T-helper 2 cell (primary cell): ENCODE data around the gene SH2B3.

Source experiments
- DNase-seq, 5 experiments: peaks; one replicate each; pipeline versions ENCODE4 v3.0.0 to v3.0.0-alpha.2; 2012 to 2022

The SH2B3 gene

DNA sequence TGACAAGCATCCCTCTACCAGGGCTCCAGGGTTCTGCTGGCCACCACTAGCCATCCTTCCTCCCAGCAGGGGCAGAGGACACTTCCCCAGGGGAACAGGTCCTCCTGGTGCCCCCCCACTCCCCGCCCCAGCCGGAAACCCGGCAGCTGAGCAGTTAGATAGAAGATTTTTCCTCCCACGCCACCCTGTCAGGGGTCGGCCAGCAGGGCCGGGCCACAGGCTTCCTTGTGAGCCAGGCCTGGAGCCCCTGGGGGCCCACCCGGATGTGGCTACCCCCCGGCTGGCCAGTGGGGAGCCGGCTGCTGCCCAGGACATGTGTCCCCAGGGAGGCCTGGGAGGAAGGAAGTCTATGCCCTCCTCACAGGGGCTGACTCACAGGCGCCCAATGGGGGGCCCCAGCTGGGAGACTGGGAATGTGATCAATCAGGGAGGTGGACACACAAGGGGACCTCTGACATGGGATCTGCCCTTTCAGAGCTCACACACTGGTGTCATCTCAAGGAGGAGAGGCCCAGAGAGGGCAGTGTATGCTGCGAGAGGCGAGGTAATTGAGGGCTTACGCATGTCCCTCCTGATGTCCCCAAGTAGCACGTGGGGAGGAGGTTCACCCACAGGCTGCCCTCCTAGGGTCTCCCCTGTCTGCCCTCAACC, 4.2 kb downstream of the SH2B3 start:
- DNase-seq, result peak in 1 of 5 experiments; percentile 25

DNA sequence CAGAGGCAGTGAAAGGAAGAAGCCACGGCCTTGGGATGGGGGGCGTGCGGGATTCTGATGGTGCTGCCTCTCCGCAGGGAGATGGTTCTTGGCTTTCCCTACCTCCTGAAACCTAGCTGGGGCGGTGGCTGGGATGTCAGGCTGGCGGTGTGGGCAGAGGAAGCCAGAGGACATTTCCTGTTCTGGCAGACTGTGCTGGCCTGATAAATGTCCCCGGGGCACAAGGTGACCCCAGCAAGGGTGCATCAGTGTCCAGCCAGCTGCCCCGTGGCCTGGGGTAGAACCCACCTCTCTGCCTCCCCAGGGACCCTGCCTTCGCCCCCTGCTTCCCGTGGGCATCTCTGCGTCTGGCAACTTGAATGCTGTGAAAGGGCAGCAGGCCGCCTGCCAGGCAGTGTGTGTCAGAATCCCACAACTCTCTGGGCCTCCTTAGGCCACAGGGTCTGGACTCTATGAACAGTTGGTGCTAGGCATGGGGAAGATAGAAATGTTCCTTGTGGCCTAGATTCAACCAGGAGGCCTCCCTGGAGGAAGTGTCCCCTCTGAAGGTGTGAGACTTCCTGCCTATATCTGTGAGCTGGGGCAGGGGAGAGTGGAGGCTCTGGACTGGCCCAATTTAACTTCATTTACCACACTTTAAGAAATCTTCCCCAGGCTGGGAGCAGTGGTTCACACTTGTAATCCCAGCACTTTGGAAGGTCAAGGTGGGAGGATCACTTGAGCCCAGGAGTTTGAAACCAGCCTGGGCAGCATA, 4.9 kb downstream of the SH2B3 start:
- DNase-seq, result no peak

DNA sequence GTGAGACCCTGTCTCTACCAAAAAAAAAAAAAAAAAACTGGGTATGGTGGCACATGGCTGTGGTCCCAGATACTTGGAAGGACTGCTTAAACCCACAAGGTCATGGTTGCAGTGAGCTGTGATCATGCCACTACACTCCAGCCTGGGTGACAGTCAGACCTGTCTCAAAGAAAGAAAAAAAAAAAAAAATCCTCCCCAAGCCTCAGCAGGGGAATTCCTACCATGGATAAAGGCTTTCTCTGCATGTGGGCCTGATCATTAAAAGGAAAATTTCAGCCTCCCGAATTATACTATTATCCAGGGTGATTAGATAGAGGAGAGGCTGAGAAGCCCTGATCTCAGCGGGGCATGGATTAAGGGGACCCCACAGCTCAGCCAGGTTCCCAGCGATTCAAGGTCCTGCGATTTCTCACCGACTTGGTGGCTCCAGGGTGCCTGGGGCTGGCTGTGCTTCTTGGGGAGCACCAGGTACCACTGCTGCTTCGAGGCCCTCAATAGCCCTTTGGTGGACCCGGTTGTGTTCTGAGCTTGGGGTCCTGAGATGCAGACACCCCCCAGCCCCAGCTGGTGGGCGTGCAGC, 5.6 kb downstream of the SH2B3 start:
- peak in 1 of 5 experiments; percentile 53 for DNase-seq

DNA sequence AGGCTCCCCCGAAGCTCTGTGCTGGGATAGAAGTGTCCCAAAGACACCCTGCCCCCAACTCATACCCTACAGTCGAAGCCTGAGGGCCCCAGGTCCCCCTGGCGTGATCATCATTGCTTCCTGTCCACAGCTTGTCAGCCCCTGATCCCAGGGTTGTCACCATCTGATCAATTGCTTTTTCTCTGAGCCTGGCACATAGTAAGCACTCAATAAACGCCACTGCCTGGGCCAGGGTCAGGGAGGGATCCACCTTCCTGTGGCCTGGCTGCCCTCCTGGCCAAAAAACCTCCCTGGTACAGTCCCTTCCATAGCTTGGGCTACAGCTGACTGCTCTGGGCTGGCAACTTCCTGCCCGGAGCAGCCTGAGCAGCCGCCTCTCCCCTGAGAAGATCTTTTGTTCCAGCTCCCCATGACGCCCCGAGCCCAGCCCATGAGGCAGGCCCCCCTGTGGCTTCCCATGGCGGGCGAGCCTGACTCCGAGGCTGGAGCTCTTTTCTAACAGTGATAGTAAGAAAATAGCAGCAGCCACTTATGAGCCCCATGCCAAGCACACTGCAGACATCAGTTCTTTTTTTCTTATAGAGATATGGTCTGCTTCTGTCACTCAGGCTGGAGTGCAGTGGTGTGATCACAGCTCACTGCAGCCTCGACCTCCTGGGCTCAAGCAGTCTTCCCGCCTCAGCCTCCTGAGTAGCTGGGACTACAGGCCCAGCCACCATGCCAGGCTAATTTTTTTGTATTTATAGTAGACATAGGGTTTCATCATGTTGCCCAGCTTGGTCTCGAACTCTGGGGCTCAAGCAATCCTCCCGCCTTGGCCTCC, 6.5 kb downstream of the SH2B3 start:
- DNase-seq, result no peak

DNA sequence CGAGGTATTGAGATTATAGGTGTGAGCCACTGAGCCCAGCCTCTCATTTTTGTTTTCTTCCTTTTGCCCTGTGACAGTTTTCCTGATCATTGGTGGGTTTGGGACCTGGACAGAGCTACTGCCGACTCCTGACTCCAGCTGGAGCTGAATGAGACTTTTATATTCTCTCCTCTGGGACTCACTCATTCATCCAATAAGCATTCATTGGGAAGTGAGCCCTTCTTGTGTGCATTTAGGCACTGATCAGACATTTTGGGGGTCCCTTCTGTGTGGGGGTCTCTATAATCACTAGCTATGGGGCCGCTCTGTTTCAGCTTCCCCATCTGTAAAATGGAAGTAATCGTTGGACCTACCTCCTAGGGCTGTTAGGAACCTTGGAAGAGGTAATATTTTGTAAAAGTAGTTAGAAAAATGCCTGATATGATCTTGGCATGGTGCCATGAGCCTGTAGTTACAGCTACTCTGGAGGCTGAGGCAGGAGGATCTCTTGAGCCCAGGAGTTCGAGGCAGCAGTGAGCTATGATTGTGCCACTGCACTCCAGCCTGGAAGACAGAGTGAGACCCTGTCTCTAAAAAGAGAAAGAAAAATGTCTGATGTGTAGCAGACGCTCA, 7.2 kb downstream of the SH2B3 start:
- DNase-seq, result no peak

DNA sequence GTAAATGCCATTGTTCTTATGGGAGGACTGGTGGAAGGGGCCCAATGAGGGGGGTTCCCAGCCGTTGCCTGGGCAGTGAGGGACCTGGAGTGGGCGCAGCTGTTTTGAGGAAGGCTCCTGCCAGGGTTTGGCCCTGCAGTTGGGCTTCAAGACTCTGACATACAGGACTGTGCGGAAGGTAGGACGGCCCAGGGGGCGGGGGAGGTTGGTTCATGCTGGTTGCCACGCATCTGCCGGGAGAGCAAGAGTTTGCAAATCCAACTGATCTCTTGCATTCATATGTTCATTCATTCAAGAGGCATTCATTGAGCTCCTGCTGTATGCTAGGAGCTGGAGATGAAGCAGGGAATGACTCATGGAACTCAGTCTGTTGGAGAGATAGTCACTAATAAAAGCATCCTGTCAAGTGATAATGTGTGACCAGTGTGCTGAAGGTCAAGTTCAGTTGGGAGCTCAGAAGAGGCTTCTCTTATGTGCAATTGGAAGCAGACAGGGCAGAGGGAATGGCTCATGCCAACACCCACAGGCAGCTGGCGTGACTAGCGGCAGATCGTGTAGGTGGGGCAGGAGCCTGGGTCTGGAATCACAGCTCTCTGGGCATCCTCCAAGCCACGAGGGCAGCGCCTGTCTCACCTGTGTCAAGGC, 7.8 kb downstream of the SH2B3 start:
- DNase-seq, result no peak

DNA sequence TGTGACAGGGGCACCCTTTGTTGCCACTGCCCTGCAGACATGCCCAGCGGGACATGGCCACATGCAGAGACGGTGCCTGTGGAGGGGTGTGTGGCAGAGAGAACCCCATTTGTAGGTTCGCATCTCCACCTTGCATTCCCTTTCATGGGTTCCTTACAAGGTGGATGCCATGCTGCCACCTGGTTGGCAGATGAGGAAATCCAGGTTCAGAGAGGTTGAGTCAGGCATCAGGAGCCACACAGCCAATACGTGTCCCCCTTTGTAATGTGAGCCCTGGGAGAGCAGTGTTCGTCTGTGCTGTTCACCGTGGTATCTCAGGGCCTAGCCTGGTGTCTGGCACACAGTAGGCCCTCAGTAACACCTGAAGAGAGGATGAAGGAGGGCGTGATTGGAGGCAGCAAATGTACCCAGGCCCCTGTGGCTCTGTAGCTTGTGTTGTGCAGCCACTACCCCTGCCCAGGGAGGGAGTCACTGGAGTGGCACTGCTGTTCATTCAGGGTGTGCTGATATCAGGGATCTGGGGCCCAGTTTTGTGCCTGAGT, 9.1 kb downstream of the SH2B3 start:
- DNase-seq, result no peak

DNA sequence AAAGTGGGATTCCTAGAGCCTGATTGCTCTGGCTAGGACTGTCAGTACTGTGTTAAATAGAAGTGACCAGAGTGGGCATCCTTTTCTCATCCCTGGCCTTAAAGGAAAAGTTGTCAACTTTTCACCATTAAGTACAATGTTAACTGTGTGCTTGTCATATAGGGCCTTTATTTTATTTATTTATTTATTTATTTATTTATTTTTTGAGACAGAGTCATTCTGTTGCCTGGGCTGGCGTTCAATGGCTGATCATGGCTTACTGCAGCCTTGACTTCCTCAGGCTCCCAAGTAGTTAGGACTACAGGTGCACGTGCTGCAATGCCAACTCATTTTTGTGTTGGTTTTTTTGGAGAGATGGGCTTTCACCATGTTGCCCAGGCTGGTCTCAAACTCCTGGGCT, 11.6 kb downstream of the SH2B3 start:
- no peak for DNase-seq

DNA sequence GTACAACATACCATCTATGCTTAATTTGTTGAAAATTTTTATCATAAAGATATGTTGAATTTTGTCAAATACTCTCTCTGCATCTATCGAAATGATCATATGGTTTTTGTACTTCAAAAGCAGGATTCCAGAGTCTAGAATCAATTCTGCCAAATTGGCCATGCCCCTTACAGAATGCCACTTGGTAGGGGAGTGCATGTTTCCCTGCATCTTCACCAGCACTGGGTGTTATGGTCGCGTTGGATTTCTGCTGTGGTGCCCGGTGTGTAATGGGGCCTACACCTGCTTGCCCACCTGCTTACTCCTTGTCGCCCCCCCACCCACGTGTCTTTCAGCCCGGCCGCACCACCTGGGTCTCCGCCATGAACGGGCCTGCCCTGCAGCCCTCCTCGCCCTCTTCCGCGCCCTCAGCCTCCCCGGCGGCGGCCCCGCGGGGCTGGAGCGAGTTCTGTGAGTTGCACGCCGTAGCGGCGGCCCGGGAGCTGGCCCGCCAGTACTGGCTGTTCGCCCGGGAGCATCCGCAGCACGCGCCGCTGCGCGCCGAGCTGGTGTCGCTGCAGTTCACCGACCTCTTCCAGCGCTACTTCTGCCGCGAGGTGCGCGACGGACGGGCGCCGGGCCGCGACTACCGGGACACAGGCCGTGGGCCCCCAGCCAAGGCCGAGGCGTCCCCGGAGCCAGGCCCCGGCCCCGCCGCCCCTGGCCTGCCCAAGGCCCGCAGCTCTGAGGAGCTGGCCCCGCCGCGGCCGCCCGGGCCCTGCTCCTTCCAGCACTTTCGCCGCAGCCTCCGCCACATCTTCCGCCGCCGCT, 12.3 kb downstream of the SH2B3 start:
- DNase-seq, result no peak

DNA sequence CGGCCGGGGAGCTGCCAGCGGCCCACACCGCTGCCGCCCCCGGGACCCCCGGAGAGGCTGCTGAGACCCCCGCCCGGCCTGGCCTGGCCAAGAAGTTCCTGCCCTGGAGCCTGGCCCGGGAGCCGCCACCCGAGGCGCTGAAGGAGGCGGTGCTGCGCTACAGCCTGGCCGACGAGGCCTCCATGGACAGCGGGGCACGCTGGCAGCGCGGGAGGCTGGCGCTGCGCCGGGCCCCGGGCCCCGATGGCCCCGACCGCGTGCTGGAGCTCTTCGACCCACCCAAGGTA, 12.8 kb downstream of the SH2B3 start:
- DNase-seq, result no peak

DNA sequence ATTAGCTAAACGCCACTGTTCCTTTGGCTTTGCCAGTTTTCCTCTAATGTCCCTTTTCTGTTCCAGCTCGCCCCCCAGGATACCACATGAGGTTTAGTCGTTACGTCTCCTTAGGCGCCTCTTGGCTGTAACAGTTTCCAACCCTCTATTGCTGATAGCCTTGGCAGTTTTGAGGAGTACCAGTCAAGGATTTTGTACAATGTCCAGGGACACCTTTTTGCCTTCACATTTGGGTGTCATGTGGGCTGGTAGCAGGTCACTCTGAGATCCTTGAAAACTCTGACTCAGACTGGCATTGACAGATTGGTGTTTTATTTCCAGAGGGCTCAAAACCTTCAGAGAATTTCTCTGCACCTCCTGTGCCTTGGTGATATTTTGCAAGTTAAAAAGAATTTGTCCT, 14.1 kb downstream of the SH2B3 start:
- DNase-seq, result no peak

DNA sequence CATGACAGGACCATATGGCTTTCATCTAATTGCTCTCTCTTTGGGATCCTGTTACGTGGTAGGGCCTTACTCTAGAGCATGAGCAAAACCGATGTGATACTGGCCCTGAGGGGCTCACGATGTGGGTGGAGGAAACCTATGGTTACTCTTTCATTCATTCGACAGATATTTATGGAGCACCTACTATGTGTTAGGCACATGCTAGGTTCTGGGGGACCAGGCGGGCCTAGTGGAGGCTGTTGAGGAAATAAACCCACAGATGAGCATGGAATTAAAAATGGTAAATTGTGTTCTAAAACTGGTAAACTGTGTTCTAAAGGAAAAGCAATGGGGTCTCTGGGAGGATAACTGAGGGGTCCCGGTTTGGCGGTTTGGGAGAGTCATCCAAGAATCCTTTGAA, 14.8 kb downstream of the SH2B3 start:
- no peak for DNase-seq

DNA sequence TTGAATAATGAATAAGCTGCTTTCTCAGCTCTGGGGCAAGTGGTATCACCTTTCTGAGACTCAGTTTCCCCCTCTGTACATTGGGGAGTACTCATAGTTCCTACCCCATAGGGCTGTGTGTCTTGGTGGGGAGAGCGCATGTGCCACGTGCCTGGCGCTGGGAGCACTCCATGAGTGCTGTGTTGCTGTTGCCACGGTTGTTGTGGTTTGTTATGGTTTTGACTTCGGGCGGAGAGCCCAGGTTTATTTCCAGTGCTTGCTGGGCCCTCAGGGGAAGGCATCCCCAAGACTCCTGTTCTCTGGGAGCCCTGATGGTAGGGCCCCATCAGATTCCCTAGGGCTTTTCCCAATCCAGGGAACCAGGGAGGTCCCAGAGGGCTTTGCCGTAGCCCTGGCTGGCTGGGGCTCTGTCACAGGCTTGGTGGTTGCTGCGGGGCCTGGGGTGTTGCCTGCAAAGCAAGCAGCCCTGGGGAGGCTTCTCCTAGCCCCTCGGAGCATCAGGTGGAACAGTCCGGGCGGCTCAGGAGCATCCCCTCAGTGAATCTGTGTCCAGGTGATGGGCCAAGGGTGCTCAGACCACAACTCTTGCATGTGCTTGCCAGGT, 18.6 kb downstream of the SH2B3 start:
- no peak for DNase-seq

DNA sequence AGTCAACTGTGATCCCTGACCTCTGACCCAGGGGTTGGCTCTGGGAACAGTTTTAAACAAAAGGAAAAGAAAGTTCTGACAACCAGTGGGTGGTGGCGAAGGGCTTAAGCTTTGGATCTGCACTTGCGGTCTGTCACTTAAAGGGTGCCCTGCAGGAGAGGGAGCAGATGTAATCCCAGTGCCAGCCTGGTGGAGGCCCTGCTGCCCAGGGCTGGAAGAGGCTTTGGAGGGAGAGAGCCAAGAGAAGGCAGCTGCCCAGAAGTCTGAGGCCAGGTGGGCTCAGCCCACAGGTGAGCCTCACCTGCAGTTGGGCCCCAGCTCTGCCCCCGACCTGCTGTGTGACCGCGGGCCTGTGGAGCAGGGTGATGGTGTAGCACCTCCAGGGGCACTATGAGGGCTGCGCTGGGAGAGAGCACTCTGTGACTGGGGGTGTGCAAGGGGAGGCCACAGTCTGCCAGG, 19.1 kb downstream of the SH2B3 start:
- no peak for DNase-seq

DNA sequence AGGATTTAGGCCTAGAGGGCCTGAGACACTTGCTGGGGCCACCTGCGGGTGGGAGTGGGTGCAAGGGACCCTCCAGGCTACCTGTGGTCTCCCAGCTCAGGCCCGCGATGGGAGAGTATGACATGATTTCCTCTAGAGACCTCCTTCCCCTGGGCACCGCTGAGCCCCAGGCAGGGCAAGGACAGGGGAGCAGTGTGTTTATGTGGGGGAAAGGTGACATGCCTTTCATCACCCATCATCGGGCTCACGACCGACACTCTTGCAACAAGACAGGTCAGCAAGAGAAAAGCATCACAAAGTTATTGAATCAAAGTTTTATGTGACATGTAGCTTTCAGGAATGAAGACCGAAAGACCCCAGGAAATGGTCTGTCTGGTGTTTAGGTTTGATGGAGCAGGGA, 19.9 kb downstream of the SH2B3 start:
- DNase-seq, result no peak

DNA sequence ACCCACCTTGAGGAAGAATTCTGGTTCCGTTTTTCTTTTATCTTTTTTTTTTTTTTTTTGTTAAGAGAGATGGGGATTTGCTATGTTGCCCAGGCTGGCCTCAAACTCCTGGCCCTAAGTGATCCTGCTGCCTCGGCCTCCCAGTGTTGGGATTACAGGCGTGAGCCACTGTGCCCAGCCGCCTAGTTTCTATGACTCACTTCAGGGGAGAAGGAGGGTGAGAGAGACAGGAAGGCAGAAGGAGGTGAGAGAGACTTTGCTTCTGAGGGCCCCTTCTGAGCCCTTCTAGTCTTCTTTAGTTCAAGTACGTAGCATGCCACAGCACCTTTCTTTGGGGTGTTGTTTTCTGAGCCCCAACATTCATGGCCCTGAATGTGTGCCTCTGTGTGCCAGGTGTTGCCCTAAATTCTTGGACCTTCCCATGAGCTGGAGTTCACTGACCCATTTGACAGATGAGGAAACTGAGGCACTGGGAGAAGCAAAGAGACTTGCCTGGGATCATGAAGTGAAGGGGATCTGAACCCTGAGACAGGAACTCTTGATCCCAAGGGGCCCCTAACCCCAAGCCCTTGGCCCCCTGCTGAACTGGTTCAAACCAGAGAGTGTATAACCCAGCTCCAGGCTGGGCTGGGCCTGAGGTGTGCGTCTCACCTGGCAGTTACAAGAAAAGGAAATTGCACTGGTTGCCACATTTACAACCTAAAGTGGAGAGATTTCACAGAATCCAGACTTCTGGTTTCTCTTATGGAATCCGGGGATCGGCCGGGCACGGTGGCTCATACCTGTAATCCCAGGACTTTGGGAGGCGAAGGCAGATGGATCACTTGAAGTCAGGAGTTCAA, 20.8 kb downstream of the SH2B3 start:
- DNase-seq, result peak in 2 of 5 experiments; percentile 52 to 55

DNA sequence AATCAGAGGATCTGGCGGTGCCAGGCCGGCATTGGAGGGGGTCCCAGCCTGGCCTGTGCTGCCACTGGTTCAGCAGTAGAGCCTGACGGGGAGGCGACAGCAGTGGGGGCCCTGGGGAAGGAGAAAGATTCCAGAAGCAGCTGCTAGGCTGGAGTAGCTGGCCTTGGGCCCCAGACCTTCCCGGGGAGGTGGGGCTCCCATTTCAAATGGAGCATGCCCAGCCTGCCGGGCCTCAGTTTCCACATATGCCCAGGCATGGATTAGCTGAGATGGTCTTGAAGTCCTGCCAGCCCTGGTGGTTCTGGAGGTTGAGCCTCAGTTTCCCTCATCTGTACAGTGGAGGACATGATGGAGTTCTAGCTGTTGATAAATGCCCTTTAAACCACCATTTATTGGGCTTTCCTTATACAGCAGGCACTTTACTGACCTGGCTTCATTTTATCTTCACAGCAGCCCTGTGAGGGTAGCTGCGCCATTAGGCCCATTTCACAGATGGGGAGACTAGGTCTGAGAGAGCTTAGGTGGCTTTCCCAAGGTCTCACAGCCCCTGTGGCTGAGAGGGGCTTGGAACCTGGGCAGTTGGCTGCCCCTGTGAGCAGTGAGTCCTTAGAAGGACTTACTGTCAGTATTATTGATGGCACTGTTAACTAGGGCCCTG, 21.8 kb downstream of the SH2B3 start:
- no peak for DNase-seq

DNA sequence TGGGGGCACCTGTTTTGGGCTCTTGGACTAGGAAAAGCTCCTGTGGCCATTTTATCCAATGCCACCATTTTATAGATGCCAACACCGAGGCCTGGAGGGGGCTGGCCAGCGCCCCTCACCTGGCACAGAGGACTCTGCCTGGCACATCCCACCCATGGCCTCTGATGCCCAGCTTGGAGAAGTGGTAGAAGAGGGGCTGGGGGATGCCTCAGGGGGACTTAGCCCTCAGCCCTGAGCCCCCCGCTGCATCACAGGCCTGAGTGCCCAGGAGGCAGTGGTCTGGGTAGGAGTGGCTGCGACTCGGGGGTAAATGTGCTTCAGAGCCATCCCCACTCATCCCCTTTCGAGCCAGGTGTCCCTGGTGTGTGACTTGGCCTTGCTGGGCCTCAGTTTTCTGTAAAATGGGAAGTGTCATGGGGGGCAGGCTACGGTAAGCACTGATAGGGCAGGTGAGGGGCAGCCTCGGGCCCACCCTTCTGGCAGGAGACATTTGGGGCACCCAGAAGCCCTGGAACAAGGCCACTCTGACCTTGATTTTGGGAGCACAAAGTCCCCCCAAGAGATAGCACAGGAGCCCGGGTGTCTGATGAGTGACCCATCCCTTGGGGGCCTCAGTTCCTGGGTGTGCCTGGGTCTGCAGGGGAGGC, 22.5 kb downstream of the SH2B3 start:
- DNase-seq, result no peak

DNA sequence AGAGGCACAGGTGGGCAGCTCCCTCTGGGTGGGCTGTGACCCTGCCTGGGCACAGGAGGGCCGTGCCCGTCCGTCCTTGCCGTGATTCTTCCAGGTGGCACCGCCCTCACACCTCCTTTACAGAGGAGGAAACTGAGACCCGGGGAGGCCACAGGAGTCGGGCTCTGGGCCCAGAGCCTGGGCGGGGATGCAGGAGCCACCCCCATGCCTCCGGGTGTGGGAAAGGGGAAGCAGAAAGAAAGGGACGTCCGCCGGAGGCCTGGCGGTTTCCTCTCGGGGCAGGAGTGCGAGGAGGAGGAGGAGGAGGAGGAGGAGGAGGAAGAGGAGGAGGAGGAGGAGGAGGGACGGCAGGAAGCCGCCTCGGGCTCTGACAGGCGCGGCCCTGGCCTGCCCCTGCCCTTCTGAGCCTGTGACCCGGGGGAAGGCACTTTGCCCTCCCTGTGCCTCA, 23.0 kb downstream of the SH2B3 start:
- no peak for DNase-seq
